Prostate gland (tissue), 2 donors: ENCODE results near the gene NOS1AP.

ENCODE experiments used
- CTCF ChIP-seq, 4 experiments: fragments of 200-600 bp in 2 of 4; fragments of 450-650 bp in 2 of 4; sonication (generic) in 2 of 4; IDR thresholded peaks; 1 replicate in 3 of 4; 2 replicates in 1 of 4; pipeline ENCODE4 v1.5.1; 2016 to 2019; ENCODE audit warnings: antibody characterized with exemption in 4 of 4, mild to moderate bottlenecking in 2 of 4, moderate library complexity in 2 of 4
- POLR2A ChIP-seq: fragments of 450-650 bp; IDR thresholded peaks from one replicate; pipeline ENCODE4 v1.6.1; 2016; ENCODE audit warnings: antibody characterized with exemption, mild to moderate bottlenecking

- TF ChIP-seq CTCF (IDR thresholded peaks at IDR 0.05) (no peak), POLR2A (no peak)
Measured at GRCh38 chr1:162275622-162276175, 206.2 kb downstream of the NOS1AP start.
